Right lobe of liver (tissue), 6 donors: ENCODE data around the gene TMEM119. TPM values are rescaled to one million over a fixed set of nuclear protein-coding genes. Genes with fewer than 3 reads are reported as not detected.
"Not testable (repeated sequence)": the region's sequence is repeated elsewhere in the genome, so short reads cannot be mapped to it uniquely, and the experiment has no call there.

ENCODE experiments used
- ATAC-seq, 4 donors: fragments of 200-7000 bp; cut with Tn5 transposase; one replicate each; pipeline ENCODE4 v1.9.1; 2020; ENCODE audit warnings: mild to moderate bottlenecking in 4 of 4, moderate library complexity in 4 of 4
- DNase-seq, 3 donors: peaks; one replicate each; pipeline ENCODE4 v3.0.0-alpha.2; 2020
- H3K27ac ChIP-seq, 3 donors: fragments of 200-600 bp; one replicate each; pipeline ENCODE4 v1.8.0; 2022
- H3K27me3 ChIP-seq, 2 donors: fragments of 200-600 bp; one replicate each; pipeline ENCODE4 v1.8.0; 2022
- H3K36me3 ChIP-seq, 4 donors: fragments of 200-600 bp; sonication (generic) in 1 of 4; one replicate each; pipeline versions ENCODE4 v1.5.1 to v1.8.0; 2017 to 2022; ENCODE audit warnings: control low read depth in 1 of 4
- H3K4me1 ChIP-seq, 4 donors: fragments of 200-600 bp; sonication (generic) in 1 of 4; one replicate each; pipeline versions ENCODE4 v1.5.1 to v1.8.0; 2017 to 2022; ENCODE audit warnings: control low read depth in 1 of 4
- H3K4me3 ChIP-seq, 3 donors: fragments of 200-600 bp; one replicate each; pipeline ENCODE4 v1.8.0; 2022
- H3K9me3 ChIP-seq, 4 donors: fragments of 200-600 bp; sonication (generic) in 1 of 4; one replicate each; pipeline versions ENCODE4 v1.5.1 to v1.8.0; 2017 to 2022; ENCODE audit warnings: control low read depth in 1 of 4
- CTCF ChIP-seq, 4 donors: fragments of 200-600 bp in 3 of 4; fragments of 450-650 bp in 1 of 4; IDR thresholded peaks; one replicate each; pipeline versions ENCODE4 v1.5.1 to v1.8.0; 2016 to 2022; ENCODE audit warnings: antibody characterized with exemption in 4 of 4, mild to moderate bottlenecking in 2 of 4
- POLR2A ChIP-seq: fragments of 450-650 bp; IDR thresholded peaks from one replicate; pipeline ENCODE4 v1.6.1; 2017; ENCODE audit warnings: antibody characterized with exemption, mild to moderate bottlenecking
- WGBS: methylation state at CpG from one replicate; pipeline ENCODE4 v1.1.6; 2018; ENCODE audit warnings: low coverage, low lambda C conversion rate; ENCODE audit not compliant: insufficient coverage; ENCODE audit errors: missing lambda C conversion rate; 5-methylcytosine and 5-hydroxymethylcytosine counted together
- intact Hi-C, 2 donors: fragments of 100-400 bp; cut with DNase I; formaldehyde crosslinking; loops; one replicate each; pipeline versions ENCODE4 v1.11.2 to v1.14.1; 2022
- total RNA-seq, 6 experiments: library from RNA; depleted of rRNA in 2 of 6; stranded (reverse); fragments of >200 nt in 2 of 6; fragmentation: NEBNext Ultra II Directional in 3 of 6; extraction: Animal tissue kit (Norgen Biotek cat#: 25700) in 3 of 6; gene quantifications; one replicate each; pipeline versions ENCODE4 v1.1.0 to v1.2.4, GENCODE V29; 2016 to 2023
- donor health status: DM: no; HTN: yes; CAD: no.
- donor health status: DM: no; HTN: no; CAD: no.
- donor health status: DM: no; HTN: no; CAD: no.
- donor health status: DM: no; HTN: yes; CAD: no.
- donor health status: DM: no; HTN: yes; CAD: no.

TMEM119 gene
- total RNA-seq, 6 experiments from 2014 or later: 0.09 to 0.38 (median 0.22) TPM; not detected in 2

DNA sequence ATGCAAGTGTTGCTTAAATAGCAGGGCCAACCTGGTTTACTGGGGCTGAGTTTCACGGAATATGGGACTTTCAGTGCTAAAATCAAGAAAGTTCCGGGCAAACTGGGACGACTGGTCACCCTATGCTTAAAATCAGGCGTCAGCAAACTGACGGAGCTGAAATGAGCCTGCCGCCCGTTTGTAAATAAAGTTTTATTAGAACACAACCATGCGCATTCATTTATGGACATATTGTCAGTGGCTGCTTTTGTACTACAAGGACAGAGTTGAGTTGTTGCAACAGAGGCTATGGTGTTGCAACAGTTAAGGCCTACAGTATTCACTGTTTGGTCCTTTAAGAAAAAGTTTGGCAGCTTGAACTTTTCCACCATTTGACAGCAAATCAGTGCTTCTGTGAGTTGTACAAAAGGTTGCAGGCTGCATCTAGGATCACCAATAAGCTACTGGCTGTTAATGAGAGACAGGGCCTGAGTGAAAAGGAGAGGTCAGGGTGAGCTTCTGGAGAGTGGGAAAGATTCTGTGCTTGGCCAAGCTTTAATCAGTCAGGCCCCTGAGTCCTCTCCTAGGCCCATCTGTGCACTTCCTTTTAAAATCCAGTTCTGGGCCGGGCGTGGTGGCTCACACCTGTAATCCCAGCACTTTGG lies 22.5 kb upstream of the TMEM119 start:
- no peak for DNase-seq
- no peak for TF ChIP-seq POLR2A
- TF ChIP-seq CTCF (IDR thresholded peaks at IDR 0.05): no peak
- Histone ChIP-seq H3K4me1 (no peaks in the 10 kb centered on the region), H3K36me3 (no peaks in the 10 kb centered on the region), H3K9me3 (no peaks in the 10 kb centered on the region), H3K27ac (no peak overlapping the region), H3K4me3 (no peak overlapping the region), H3K27me3 (no peaks in the 10 kb centered on the region)
- WGBS: no CpG with 5 or more reads among the region's 10 CpGs
- no peak for ATAC-seq
- intact Hi-C loops: no loop called here

GRCh38 chr12:108619369-108620160 lies 21.7 kb upstream of the TMEM119 start:
- Histone ChIP-seq H3K9me3 (no peaks in the 10 kb centered on the region), H3K27ac (no peak overlapping the region), H3K36me3 (no peaks in the 10 kb centered on the region), H3K4me1 (no peaks in the 10 kb centered on the region), H3K27me3 (no peaks in the 10 kb centered on the region), H3K4me3 (no peak overlapping the region)
- WGBS: 57% methylated on average over 11 of the region's 14 CpGs
- DNase-seq (no peak), ATAC-seq (no peak)
- intact Hi-C loops: no loop called here
- no peak for TF ChIP-seq POLR2A
- TF ChIP-seq CTCF (IDR thresholded peaks at IDR 0.05): no peak

GRCh38 chr12:108618953-108619274 lies 21.0 kb upstream of the TMEM119 start:
- H3K27ac ChIP-seq, ATAC-seq, DNase-seq, H3K27me3 ChIP-seq, H3K4me1 ChIP-seq, intact Hi-C loops, H3K4me3 ChIP-seq, H3K9me3 ChIP-seq, H3K36me3 ChIP-seq: not testable (repeated sequence)
- WGBS: 69% methylated on average over 2 of the region's 4 CpGs

GRCh38 chr12:108618079-108618952 lies 20.4 kb upstream of the TMEM119 start:
- intact Hi-C loops: no loop called here
- Histone ChIP-seq H3K27ac (no peak overlapping the region), H3K4me1 (no peaks in the 10 kb centered on the region), H3K27me3 (no peaks in the 10 kb centered on the region), H3K36me3 (no peaks in the 10 kb centered on the region), H3K9me3 (no peaks in the 10 kb centered on the region), H3K4me3 (no peak overlapping the region)
- WGBS: 15% methylated on average over 4 of the region's 16 CpGs
- DNase-seq (peak; percentile 75 to 78 (median 76)), ATAC-seq (peak; percentile 84 to 91 (median 90))
- TF ChIP-seq POLR2A: no peak
- peak; percentile 87 to 100 (median 99) for TF ChIP-seq CTCF (IDR thresholded peaks at IDR 0.05)
